ENCODE results near the gene MMRN2.
"Not testable (repeated sequence)": the region's sequence is repeated elsewhere in the genome, so short reads cannot be mapped to it uniquely, and the experiment has no call there.

The MMRN2 gene

DNA sequence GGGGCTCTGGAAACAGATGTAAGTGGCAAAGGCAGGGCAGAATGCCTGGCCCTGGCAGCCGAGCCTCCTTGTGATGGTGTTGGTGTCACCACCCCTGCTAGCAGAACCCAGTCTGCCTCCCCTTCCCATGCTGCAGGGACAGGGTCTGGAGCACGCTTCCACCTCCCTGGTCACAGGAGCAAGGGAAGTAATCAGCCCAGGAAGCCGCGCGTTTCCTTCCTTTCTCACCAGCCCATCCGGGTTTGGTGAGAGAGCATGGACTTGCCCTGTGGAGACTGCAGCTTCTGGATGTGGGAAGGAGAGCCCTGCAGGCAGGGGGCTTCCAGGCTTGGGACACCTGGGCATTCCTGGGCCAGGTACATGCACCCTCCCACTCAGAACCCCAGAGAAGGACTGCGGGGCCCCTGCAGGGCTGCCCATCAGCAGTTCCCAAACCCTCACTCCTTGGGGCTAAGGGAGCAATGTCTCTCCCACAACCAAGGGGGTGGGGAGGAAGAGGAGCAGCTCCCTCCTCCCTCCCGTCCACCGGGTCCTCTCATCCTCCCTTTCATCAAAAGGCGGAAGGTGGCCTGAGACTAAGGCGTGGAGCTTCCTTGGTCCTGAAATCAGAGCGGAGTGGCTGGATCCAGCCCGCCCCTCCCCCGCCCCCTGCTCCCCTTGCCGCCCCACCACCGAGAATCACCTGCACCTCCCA, 1.8 kb downstream of the MMRN2 start:
- no peak for DNase-seq

DNA sequence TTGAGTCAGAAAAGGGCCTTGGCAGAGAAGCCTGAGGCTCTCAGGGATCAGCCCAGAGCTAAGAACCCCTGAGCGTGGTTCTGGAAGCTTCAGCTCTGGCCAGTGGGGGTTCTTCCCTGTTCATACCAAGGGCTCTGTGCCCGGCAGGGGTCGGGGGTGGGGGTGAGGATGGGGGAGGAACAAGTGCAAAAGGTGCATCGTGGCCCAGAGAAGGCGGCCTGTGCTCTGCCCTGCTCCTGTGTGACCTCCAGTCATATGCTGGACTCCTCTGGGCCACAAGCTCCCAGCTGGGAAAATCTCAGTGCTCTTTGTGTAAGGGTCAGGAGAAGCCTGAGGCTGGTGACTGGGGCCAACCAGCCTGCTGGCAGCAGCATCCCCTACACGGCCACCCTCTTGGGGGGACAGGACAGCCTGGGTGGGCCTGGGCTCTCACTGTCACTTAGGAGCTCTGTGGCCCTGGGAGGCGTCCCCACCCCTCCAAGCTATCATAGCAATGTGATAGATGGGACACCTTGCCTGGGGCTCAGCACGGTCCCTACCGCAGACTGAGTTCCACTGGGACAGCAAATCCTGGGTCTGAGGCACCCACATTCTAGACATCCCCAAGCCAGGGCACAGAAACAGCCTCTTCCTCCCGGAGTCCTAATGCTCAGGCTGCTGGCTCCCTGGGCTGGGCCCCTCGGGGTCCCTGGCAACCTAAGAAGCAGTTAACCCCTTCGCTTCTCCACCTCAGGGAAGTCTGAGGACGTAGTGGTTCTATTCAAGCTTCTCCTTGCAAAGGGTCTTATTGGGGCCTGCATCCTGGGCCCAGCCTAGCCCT, 2.5 kb downstream of the MMRN2 start:
- DNase-seq: no peak

DNA sequence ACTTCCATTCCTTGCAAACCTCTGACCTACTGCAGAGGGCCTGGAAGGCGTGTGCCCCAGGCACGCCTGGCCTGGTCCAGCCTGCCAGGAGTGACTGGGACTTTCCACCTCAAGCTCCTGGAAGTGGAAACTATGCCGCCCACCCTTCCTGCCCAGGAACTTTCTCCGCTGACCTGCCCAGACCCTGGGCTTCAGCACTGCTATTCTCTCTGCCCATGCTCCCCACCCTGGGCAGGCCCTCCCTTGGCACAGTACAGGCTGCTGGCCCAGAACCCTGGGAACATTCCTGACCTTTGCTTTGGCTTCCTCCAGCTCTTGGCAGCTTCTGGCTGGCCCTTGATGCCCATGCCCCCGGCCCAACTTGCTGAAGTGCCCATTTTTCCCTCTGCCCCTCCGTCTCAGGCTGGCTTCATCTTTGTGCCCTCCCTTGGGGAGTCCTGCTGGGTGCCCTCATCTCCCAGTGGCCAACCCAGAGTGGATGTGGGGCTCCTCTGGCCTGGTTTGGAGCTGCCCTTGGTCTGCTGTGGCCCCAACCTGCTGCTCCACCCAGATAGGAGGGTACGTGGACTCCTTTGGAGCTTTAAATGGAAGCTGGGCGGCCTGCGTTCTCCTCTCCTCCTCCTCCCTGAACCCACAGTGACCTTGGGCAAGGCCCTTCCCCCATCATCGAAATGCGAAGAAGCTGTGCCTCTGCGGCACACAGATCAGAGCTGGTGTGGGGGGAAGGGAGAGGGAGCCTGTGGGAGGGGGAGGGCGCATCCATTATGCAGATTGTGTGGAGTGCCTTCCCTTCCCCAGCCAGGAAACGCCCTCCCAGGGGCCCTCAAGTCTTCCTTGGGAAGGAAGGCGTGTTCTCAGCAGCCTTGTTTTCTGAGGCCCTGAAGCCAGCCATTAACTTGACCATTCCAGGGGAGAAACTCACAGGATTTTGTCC, 3.4 kb downstream of the MMRN2 start:
- peak; percentile 43 for DNase-seq

DNA sequence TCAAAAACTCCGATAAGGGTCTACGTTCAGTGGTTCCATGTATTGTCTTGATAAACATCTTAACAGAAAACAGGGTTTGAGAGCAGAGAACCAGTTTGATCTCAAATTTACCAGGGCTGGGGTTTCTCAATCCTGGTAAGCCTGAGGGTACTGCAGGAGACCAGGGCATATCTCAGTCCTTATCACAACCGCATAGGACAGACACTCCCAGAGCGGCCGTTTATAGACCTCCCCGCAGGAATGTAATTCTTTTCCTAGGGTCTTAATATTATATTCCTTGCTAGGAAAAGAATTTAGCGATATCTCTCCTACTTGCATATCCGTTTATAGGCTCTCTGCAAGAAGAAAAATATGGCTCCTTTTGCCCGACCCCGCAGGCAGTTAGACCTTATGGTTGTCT, 4.7 kb downstream of the MMRN2 start:
- not testable (repeated sequence) for DNase-seq

DNA sequence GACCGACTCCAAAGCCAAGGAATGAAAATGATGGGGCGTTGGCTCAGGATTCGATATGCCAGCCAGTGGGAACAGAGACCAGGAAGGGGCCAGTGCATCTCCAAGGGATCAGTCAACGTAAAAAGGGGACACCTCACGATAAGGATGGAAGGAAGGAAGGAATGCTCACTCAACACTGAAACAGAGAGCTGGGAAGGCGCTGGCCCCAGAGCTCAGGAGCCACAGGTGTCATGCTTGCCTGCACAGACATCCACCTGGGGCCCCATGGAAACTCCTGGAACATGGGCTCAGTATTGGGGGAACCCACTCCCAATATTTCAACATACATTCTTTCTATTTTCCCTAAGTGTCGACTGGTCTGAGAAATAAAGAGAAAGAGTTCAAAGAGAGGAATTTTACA, 5.3 kb downstream of the MMRN2 start:
- DNase-seq: peak; percentile 31

DNA sequence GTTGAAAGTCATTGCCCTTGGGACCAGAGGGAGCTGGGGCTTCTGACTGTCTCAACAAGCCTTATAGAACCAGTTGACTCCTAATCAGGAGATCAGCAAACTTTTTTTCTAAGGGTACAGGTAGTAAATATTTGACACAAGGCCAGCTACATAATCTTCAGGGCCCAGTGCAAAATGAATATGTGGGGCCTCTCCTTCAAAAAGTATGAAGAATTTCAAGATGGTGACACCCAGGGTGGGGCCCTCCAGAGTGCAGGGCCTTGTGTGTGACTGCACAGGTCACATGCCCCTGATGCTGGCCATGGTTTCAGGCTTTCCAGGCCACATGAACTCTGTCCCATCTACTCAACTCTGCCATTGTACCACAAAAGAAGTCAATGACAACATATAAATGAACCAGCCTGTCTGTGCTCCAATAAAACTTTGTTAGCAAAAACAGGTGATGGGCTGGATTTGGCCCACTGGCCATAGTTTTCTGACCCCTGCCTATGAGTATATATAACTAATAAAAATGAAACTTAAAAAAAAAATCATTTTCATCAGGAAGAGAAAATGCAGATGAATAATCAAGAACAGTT, 6.1 kb downstream of the MMRN2 start:
- DNase-seq: peak; percentile 30

DNA sequence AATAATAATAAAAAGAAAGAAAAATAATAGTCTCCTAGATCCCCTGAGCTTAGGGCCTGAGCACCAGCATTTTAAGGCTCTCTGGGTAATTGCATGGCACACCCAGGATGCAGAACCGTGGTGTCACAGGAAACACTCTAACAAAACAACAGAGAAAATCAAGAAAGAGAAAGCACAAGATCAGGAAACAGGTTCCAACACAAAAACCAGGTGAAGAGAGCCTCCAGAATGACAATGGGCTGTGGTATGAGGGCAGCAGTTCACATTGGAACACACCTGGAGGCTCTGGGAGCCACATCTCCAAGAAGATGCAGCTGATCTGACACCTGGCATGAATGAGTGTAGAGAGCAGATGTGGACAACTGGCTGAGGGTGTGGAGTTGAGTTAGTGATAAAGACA, 7.1 kb downstream of the MMRN2 start:
- peak; percentile 50 for DNase-seq

DNA sequence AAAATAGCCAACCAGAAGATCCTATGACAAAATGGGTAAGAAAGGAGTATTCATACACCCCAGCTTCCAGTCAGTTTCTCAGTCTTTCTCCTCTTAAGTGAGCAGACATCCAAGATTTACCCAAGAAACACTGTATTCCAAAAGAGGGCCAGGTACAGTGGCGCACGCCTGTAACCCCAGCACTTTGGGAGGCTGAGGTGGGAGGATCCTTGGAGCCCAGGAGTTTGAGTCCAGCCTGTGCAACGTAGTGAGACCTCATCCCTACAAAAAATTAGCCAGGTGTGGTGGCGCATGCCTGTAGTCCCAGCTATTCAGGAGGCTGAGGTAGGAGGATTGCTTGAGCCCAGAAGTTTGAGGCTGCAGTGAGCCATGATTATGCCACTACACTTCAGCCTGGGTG, 9.6 kb downstream of the MMRN2 start:
- peak; percentile 2 for DNase-seq

DNA sequence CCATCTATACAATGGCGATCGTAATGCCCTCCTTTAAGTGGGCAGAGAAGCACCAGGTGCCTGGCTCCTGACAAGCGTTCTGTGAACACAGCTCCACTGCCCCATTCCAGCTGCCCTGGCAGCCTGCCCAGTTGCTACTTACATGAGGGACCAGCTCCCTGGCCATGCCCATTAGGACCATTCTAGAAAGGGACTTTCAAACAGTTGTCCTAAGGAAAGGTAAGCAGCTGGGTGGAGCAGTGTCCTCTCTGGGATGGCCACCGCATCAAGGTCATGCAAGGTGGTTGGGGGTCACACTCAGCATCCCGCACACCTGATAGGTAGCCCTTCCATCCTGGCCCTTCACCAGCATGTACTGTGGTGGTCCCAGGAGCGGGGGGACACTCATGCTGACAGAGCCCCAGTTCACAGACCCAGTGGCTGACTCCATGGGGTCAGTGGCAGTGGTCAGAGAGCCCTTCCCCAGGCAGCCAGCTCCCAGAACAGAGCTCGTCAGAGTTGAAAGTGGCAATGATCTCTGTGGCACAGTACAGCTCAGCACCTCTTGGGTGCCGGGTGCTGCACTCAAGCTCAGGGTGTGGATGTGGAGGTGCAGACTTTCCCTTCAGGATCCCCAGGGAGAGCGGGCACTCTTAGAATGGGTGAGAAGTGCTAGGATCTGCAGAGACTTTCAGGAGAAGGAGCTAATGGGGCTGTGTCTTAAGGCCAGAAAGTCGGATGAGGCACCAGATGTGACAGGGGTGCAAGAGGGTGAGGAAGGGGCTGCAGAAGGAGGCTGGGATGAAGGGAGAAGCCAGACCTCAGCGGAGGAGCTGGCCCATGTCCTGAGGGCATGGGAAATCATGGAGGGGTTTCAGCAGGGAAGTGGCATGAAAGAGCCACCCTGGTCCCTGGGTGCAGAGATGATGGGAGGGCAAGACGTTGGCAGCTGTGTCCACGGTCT, 10.9 kb downstream of the MMRN2 start:
- peak; percentile 41 for DNase-seq

DNA sequence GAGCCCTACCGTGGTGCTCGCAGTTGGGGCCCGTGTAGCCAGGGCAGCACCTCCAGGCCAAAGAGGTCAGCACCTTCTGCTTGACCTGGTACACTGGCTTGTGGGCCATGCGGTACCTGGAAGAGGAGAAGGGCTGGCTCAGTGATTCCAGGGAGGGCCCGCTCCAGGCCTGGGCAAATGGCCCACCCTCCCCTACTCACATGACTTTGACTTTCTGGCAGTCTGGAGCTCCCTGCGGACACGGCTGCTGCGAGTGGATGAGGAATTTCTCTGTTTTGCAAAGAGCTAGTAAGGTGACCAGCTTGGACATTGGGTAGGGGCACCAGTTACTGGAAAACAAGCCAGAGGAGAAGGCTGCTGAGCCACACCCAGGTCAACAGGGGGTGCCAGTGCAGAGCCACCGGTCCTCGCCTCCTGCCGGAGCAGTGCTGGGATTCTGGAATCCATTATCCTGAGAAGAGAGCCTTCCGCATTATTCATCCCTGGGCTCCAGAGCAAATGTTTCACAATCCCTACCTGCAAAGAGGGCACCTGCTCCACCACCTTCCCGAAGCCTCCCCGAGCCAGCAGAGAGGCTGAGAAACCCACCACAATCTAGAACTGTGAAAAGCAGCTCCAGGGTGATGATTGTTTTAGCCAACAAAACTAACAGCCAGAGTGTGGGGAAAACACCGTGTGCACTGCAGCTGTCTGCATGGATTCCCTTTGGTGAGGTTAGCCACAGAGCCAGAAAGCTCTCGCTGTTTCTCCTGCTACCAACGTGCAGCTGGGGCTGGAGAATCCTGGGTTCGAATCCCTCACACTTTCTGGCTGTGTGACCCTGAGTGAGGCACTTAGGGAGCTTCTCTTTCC, 11.8 kb downstream of the MMRN2 start:
- peak; percentile 39 for DNase-seq

DNA sequence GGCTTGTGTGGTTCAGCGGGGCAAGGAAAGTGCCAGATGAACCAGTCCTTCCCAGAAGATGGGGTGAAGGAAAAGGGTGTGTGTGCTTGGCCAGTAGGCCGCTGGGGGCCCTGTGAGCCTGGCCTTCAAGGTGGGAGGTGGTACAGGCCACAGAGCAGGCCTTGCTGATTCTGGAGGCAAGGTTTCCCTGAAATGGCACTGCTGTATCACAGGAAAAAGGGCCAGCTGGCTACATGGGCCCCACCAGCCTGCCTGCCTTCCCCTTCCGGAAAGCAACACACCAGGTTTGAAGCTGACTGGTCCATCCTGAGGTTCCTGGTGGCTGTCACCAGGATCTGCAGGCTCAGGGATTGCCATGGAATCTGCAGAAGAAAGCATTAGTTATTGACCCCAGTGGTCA, 12.5 kb downstream of the MMRN2 start:
- DNase-seq: peak; percentile 25

DNA sequence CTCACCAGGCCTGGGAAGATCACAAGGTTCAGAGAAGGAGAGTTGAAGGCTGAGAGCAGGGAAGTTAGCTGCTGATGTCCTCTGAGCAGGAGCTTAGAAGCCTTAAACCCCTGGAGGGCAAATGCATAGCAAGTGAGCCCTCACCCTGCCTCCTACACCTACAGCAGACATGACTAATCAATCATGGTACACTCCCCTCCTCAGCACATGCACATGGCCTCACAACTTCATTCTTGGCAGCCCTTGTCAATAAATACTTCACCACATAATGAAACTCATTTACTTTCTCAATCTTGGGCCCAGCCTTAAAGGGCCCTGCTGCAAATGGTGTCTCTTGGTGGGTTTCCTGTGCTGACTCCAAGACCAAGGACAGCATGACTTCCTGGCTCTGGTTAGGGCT, 12.9 kb downstream of the MMRN2 start:
- DNase-seq: peak; percentile 41

DNA sequence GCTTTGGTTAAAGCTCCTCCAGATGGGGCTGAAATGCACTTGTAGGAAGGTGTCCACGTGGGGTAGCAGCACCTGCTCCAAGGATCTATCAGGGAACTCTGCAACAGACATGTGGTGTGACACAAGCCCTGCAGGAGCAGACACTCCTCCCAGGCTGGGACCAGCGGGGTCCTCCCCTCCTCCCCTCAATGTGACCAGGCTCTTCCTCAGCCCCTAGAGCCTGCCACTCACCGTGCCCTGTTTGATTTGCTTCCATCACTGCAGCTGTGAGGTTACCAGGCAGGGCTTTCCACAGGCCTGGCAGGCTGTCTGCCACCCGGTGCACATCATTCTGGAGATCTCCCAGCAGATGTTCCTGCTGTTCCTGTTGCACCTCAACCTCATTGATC, 13.4 kb downstream of the MMRN2 start:
- no peak for DNase-seq

DNA sequence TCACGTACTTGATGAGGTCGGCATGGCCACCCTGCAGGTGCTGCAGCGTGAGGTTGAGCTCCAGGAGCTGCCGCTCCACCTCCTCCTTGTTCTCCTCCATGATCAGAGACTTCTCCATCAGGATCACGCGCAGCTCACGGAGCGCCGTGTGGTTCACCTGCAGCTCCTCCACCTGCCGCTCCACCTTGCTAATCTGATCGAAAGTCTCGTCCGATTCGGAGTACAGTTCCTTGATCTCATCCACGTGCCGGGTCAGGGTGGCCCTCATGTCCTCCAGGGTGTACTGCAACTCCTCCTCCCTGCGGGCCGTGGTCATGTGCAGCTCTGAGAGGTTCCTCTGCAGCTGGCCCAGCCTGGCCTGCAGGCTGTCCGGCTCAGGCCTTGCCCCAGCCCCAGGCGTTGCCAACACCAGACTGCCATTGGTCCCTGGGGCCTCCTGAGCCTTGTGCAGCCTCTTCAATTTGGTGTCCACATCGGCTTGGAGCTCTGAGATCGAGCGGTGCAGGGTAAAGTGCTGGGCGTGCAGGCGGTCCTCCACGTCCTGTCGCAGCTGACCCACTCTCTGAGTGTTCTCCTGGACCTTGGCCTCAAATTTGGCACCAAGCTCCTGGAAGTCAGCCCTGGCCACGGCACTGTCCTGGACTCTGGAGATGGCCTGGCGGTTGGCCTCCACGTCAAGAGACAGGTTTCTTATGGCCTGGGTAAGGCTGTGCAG, 13.9 kb downstream of the MMRN2 start:
- peak; percentile 60 for DNase-seq

DNA sequence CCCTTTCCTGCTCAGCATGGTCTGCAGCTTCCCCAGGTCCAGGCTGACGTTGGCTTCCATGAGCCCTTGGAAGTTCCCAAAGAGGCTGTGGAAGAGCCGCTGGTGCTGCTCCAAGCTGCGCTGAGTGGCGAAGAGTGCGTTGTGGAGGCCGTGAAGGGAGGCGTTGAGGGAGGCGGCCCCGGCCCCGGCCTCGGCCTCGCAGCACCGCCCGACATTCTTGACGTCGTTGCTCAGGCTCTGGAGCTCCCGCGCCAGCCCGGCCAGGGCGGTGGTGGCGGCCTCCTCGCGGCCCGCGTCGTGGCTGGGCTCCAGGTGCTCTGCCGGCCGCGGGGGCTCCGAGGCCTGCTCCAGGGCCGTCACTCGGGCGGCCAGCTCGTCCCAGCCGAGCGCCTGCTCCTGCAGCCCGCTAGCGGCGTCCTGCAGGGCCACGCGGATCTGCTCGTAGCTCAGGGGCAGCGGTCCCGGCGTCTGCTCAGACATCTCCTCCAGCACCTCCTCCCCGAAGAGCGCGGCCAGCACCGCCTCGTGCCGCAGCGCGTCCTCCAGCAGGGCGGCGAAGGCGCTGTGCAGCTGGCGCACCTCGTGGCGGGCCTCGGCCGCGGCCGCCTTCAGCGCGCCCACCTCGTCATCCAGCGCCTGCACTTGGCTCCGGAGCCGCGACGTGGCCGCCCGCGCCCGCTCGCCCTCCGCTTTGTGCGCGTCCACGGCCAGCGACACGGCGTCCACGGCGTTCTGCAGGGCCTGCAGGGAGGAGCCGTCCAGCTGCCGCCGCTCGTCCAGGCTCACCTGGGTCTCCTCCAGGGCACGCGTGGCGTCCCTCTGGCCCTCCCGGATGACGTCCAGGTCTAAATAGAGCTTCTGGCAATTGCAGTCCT, 14.7 kb downstream of the MMRN2 start:
- no peak for DNase-seq

DNA sequence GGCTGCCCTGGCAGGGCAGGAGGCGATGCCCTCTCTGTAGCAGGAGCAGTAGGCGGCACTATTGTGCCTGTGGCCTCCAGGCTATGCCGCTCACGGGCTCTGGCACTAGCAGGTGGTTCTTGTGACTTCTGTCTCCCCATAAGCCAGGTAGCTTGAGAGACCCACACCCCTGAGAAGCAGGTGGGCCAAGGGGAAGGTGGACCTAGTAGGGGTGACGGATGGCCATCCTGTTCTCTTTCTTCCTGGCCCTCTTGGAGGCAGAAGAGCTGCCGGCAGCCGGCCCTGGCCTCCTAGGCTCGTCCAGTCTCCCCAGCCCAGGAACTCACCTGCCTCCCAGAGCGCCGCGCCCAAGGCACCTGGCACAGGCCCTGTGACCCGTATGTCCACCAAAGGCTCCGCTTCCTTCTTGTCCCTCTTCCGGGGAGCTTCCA, 15.4 kb downstream of the MMRN2 start:
- no peak for DNase-seq

DNA sequence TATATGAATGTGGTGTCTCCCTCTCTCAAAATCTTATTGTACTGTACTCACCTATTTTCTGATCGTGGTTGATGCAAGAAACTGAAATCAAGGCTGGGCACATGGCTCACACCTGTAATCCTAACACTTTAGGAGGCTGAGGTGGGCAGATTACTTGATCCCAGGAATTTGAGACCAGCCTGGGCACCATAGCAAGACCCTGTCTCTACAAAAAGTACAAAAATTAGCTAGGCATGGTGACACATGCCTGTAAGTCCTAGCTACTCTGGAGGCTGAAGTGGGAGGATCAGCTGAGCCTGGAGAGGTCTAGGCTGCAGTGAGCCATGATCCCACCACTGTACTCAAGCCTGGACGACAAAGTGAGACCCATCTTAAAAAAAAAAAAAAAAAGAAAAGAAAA, 16.0 kb downstream of the MMRN2 start:
- no peak for DNase-seq

DNA sequence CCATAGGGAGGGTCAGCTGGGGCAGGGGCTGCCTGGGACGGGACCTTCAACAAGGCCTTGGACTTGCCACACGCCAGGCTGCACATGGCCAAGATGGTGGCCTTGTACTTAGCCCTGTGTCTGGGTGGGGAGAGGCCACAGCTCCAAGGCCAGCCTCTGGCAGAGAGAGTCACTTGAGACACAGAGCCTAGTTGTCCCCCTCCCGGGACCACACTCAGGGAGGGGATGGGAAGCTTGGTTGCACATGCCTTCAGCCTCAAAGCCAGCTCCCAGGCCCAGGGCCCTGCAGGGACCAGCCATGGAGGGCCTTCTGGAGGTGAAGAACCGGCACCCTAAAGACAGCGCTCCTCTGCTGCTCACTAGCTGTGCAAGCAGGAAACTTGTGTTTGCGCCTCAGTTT, 16.7 kb downstream of the MMRN2 start:
- DNase-seq: peak; percentile 49

DNA sequence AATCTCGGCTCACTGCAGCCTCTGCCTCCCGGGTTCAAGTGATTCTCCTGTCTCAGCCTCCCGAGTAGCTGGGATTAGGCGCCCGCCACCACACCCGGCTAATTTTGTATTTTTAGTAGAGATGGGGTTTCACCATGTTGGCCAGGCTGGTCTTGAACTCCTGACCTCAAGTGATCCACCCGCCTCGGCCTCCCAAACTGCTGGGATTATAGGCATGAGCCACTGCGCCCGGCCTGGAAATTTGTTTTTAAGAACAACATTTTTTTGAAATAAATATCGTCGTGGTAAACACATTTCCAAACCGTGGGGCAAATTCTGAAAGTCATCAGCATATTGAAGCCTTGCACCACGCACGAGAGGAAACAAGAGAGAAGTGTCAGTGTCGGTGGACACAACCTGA, 17.3 kb downstream of the MMRN2 start:
- DNase-seq: not testable (repeated sequence)

Measured in activated effector memory CD4-positive, alpha-beta T cell treated with anti-CD3 and anti-CD28 coated beads, Interleukin-2, amount 50 U/mL, for 16 hours (primary cell).